ENCODE data around the gene DENND1C.

DENND1C gene

DNA sequence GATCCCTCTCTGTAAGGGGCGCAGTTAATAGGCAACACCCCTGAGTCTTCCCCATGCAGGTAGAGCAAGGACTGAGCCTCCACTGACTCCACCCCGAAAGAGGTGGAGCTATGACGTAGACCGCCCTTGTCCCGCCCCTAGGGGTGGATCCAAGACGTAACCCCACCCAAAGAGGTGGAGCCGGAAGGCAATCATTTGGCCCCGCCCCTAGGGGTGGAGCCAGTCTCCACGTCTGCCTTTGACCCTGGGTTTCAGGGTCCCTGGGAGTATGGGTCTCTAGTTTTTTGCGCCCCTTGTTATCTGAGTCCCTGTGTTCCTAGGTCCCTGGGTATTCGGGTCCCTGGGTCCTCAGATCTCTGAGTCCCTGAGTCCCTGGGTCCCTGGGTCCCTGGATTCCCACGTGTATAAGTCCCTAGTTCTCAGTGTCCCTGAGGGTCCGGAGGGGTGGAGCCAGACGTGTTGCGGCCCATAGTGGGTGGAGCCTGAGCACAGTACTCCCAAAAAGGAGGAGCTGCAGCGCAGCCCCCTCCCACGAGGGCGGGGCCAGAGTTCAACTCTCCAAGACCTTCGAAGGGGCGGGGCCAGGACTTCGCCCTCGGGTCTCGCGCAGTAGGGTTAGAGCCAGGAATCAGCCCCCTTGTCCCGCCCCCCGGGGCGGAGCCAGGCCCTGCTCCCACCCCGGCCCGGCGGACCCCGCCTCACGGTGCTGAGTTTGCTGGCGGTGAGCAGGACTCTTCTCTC, 5.3 kb downstream of the DENND1C start:
- no peak for DNase-seq

DNA sequence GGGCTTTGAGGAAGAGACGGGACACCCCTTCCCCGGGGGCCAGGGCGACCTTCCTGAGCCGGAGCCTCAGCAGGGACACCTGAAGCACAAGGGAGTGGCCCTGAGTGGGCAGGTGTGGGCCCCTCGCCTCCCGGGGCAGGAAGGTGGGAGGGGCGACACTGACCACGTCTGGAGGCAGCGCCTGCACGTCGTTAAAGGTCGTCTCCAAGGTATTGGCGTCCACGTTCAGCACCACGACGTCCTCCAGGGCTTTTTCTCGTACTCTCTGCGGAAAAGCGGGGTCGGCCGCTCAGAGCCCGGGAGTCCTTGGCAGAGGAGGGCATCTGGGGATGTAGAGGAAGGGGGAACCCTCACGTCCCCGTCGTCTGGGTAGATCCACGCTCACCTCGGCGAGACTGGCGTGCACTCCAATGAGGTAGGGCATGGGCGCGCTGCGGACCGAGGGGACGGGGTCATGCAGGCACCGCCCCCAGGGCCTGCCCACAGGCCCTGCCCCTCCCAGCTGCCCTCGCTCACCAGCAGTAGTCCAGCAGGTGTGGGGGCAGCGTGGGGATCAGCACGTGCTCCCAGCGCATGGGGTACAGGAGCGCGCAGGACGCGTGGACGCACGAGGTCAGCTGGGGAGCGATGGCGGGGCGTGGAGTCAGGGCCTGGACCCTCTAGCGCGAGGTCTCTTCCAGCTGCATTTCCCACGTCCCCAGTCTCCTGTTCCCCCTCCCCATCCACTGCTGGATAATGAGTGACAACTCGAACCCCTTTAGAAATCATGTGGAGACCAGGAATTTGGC, 6.1 kb downstream of the DENND1C start:
- no peak for DNase-seq

DNA sequence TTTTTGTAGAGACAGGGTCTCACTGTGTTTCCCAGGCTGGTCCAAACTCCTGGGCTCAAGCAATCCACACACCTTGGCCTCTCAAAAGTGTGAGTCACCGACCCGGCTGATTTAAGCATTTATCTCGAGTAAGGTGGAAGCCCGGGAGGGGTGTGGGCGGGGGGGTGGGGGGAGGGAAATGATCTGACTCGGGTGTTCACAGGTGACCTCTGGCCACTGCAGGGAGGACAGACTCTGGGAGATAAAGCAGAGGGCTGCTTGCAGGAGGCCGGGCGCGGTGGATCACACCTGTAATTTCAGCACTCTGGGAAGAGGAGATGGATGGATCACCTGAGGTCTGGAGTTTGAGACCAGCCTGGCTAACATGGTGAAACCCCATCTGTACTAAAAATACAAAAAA, 7.9 kb downstream of the DENND1C start:
- DNase-seq, result no peak

DNA sequence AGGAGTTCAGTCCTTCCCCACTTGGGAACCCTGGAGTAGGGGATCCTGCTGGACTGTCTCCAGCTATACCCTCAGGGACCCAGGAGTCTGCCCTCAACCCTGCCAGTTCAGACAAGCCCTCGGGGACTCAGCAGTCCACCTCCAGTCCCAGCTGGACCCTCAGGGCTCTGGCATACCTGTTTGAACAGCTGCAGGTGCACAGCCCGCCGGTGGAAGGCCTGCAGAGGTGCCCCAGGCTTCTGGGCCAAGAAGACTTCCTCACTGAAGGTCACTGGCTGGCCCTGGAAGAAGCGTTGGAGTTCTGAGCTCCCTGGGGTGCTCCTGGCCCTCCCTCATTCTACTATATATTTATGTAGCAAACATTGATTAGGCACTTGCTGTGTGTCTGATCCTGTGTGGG, 8.9 kb downstream of the DENND1C start:
- DNase-seq, result no peak

DNA sequence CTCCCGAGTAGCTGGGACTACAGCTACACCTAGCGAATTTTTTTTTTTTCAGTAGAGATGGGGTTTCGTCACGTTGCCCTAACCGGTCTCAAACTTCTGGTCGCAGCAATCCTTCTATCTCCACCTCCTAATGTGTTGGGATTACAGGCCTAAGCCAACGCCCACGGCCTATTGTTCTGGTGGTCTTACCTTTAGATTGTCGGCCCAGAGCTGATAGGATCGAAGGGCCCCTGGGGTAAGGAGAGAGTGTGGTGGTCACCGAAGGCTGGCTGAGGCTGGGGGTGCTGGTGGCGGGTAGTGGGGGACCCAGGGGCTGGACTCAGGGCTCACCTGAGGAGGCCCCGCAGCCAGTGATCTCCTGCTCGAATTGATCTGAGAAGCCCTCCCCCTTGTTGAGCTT, 10.5 kb downstream of the DENND1C start:
- no peak for DNase-seq

DNA sequence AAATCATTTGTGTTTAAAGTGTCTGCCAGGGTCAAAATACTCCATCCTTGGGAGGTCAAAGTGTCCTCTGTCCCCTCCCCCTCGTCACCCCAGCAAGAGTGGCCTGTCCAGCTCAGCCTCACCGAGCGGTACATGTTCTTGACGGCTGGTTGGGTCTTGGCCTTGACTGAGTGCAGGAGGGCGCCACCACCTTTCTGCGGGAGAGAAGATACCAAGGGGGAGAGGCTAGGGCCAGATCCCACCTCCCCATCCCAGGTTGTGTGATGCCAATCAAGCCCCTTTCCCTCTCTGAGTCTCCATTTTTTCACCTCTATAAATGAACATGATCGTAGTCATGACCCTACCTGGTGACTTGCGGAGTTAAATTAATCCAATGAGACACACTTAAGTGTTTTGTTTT, 11.4 kb downstream of the DENND1C start:
- no peak for DNase-seq

DNA sequence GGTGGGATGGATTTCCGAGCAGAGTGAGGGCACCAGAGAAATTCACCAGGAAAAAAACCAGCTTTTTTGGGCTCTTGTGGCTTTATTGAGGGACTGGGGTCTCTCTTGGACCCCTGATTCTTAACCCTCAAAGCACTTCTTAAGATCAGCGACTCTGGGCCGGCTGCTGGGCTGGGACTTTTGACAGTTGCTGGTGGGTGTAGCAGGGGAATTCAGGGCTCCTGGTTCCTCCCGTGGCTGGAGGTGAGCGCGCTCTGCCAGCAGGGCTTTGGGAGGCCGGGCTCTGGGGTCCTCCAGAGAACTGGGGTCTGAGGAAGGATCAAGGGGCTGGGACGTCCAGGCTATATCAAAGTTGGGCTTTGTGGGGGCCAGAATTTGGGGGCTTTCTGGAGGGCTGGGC, 14.2 kb downstream of the DENND1C start:
- DNase-seq, result no peak

DNA sequence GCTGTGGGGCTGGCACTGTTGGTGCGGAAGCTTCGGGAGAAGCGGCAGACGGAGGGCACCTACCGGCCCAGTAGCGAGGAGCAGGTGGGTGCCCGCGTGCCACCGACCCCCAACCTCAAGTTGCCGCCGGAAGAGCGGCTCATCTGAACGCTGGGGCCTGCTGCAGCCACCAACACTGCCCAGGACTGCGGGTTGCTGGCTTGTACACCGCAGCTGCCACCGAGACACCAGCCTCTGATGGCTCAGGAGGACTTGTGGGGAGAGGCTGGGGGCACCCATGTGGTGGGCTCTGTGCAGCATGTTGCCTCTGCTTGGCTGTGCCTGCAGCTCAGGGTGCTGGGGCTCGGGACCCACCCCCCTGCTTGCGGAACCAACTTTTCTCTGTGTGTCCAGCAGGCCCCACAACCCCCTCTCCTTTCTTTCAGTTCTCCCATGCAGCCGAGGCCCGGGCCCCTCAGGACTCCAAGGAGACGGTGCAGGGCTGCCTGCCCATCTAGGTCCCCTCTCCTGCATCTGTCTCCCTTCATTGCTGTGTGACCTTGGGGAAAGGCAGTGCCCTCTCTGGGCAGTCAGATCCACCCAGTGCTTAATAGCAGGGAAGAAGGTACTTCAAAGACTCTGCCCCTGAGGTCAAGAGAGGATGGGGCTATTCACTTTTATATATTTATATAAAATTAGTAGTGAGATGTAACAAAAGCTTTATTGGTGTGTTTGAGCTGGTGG, 14.9 kb downstream of the DENND1C start:
- DNase-seq, result no peak

DNA sequence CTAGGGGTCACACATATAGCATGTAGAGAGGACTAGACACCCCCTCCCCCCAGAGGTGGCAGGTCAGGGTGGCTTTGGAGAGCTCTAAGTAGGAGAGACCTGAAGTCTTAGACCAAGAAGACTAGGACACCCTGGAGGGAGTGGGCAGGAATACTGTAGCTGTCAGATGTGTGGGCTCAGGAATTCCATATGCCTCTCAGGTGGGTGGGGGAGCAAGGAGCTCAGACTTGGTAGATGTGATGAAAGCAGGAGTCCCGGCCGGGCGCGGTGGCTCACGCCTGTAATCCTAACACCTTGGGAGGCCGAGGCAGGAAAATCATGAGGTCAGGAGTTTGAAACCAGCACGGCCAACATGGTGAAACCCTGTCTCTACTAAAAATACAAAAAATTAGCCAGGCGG, 15.9 kb downstream of the DENND1C start:
- DNase-seq, result no peak

DNA sequence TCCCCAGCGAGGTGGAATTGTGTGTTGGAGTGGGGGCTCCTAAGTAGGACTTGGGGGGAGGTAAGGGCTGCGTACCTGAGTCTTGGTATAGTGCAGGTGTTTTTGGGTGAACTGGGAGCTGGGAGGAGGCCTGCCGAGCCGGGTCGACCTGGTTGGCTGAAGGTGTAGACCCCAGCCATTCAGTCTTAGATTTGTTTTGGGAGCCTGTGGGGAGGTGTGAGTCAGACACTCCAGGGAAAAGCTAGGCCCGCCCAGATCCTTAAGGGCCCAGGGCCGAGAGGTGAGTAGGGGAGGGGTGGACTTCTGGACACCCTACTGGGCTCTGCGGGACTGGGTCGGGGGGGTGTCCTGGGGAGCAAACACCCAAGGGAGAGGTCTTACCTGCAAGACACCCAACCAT, 16.6 kb downstream of the DENND1C start:
- DNase-seq, result no peak

DNA sequence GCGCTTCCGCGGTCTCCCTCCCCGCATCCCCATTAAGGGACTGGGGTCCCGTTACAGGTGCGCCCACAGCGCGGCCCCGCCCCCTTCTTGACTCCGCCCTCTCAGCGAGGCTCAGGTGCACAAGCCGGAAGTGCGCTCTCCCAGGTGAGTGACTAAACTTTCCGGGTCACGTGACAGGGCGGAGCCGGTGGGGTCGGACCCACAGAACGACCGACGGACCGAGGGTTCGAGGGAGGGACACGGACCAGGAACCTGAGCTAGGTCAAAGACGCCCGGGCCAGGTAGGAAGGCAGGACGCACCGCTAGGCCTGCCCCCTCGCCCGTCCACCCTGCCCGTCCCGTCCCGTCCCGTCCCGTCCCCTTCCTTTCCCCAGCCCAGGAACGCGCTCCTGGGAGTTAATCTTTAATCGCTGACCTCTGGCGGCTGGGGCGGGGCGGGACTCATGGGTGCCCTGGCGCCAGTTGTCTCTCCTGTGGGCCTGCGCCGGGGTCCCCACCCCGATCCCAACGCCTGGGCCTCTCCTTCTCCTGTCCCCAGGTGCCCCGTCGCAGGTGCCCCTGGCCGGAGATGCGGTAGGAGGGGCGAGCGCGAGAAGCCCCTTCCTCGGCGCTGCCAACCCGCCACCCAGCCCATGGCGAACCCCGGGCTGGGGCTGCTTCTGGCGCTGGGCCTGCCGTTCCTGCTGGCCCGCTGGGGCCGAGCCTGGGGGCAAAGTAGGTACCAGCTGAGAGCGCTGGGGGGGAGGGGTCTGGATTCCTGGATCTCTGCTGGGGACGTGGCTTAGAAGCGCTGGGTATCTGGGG, 17.3 kb downstream of the DENND1C start, which contains the start of gene CRB3:
TSS of gene CRB3 (plus strand) at position 202 of the 804 bp plus-strand sequence. CDS start at position 633, 431 bp downstream.
- DNase-seq, result peak; percentile 89

DNA sequence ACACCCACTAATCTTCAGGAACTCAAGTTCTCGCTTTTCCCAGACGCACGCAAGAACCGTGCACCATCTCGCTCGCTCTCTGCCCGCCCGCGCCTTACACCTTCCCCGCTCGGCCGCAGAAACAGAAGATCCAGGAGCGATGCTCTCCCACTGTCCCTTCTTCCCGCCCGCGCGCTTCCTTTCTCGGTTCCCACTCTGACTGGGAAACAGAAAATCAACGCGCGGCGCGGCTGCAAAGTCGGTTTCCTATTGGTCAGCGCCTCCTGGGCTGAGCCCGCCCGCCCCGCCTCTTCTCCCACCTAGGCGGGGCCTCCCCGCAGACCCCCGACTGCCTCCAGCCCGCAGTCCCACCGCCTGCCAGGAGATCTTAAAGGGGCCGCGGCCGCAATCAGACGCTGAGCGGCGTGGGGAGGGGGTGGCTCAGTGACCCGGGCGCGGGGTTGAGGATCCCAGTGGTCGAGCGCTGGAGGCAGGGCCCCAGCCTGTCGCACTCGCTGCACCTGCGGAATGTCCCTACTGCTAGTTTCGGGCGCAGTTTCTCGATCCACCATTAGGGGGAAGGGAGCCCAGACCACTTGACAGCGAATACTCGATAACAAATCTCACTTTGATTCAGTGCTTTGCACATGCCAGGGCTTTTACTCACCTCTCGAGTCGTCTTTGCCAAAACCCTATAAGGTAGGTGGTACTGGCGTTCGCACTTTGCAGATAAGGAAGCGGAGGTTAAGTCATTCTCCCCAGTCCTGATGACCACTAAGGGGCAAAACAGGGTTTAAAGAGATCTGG, 21.3 kb downstream of the DENND1C start:
- DNase-seq, result peak; percentile 97

DNA sequence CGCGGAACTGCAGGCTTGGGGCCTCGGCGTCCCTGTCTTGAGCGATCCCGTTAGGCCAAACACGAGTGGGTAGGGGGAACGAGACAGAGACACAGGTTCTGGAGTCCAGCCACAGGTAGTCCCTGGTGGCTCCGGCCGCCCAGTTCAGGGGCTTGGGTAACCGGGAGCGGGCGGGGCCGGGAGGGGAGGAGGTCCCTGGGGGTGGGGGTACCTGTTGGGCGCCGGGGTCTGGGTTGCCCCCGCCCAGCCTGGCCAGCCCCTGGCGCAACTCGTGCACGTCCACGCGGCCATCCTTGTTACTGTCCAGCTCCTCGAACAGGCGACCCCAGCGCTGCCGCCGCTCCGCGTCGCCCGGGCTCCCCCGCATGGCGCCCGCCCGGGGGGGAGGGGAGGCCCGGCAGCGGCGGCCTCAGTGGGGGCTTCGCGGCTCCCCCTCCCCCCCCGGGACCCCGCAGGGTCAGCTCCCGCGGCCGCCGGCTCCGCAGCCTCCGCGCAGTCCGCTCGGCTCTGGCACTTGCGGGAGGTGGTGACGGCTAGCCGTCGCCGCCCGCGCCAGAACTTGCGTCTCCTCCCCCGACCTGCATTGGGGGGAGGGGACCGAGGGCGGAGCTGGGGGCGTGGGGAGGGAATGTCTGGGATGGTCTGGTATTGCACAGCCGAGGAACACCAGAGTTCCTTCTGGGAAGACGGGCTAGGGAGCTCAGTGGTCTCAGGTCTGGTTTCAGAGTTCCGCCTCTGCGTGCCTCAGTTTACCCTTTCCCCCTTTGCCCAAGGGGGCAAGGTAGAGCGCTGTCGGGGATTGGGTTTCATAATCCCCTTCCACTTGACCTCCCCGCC, 22.1 kb downstream of the DENND1C start, which contains the start of gene SLC25A23:
TSS of gene SLC25A23 (minus strand) at position 531 of the 837 bp plus-strand sequence. CDS start at position 367, 164 bp downstream.
- DNase-seq, result peak; percentile 22

DNA sequence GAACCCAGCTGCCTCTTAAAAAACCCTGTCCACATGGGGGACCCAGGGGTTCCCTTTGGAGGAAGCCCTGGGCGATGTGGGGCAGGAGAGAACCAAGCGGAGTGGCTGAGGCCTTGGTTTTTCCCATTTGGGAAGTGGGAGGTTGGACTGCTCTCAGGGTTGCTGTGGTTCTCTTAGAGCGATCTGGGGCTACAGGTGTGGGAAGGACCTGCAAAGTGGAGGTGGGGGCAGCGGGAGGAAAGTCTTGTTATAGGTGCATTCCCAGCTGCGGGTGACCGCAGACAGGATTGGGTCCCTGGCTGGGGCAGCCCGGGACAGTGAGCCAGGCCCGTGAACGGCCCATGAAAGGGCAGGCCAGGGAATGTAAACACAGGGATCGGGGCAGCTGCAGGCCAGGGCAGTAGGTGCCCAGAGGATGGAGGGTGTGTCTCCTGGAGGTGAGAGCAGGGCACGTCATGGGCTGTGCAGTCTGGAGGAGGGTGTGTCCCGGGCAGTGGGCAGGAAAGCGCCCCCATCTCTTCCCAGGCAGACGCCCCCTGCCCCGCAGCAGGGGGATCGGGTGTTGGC, 22.8 kb downstream of the DENND1C start:
- no peak for DNase-seq

DNA sequence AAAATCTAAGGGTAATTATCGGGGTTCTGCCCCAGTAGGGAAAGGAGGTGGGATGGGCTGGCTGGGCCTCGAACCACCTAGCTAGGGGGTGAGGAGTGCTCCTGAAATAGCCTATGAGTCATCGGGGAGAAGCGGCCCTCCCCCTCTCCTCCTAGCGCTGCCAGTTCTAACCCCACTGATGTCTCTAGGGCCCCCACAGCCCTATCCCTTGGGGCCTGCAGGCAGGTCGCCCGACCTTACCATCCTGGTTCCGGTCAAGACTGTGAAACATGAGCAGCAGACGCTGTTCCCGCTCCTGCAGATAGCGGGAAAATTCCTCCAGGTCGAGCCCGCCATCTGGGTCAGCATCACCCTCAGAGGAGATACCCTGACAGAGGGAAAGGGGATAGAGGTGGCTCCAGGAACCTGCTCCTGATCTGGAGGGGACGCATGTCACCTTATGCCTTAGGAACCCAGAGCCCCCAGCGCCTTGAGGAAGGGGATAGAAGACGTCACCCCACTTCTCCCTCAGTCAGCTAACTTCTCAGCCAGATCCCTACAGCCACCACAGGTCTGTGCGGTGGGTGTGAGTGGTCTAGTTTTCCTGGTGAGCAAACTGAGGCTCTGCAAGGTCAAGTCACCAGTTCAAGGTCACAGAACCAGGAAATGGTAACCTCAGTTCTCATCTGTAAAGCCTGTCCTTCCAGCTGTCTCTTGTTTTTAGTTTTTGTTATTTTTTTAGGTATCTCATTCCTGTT, 23.5 kb downstream of the DENND1C start:
- DNase-seq, result no peak

DNA sequence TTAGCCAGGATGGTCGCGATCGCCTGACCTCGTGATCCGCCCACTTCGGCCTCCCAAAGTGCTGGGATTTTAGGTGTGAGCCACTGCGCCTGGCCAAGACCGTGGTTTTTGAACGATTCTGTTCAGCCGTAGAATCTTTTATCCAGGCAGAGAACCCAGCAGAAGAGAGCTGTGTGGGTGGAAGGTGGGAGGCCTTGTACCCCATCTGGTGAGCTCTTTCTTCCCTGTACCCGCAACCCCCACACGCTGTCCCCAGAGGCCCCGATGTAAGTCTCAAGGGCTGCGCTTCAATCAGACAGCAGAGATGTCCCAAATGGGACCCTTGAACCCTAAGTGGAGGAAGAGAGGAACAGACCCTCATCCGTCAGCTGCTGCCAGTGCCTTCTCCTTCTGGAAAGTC, 25.7 kb downstream of the DENND1C start:
- DNase-seq, result no peak

DNA sequence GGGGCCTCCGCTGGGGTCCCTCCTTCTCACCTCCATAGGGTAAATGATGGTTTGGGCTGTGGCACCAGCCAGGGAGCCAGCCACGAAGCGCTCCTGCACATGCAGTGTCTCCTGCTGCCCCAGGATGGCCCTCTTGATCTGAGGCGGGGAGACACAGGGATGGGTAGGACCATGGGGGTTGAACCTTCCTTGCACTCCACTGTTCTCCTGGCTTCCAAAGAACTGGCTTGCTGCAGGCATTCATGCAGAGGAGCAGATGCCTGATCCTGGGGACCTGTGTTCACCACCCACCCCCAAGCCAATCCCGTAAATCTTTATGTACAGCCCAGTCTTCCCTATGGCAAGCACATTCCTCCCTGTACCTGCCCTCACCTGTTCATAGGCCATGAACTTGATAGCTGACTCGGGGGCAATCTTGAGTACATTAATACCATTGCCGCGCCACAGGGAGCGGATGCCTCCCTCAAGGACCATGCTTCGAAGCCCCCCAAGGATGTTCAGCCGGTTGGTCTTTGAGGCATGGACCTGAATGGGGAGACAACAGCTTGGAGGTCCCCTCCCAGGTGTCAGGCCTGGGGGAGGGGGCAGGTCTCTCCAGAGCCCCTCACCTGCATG, 27.5 kb downstream of the DENND1C start:
- DNase-seq, result no peak

DNA sequence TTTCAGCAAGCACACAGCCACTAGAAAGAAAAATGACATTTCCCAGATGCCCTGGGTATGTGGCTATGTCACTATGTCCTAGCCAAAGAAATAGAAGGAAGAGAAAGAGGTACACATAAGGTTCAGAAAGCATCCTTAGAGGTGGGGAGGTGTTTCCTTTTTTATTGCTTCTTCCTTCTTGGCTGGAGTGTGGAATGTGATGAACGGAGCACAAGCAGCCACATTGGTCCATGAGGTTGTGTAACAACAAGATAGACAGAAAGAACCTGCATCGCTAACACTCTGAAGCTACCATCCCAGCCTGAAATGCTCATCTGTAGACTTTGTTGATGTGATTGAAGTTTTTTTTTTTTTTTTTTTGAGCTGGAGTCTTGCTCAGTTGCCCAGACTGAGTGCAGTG, 28.7 kb downstream of the DENND1C start:
- DNase-seq, result no peak

DNA sequence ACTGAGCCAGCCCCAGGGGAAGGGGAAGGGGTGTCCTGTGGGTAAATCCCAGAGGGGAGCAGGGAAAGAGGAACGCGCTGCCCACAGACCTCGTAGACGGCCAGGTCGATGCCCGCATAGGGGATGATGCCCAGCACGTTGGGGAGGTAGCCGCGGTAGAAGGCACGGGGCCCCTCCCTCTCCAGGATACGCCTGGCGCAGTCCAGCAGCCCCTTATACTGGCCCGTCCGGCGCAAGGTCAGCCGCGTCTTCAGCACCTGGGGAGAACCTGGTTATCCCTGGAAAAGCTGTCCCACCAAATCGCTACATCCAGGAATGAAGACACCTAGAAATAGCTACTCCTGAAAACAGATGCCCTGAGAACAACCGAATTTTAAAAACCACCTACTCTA, 29.4 kb downstream of the DENND1C start:
- DNase-seq, result no peak
